SHP77 (cell line): ENCODE measurements around the gene FILIP1.

Experiments used
- DNase-seq, 2 experiments: peaks; one replicate each; lab custom pipeline; 2025; lab: John Stamatoyannopoulos, UW

FILIP1 gene

DNA sequence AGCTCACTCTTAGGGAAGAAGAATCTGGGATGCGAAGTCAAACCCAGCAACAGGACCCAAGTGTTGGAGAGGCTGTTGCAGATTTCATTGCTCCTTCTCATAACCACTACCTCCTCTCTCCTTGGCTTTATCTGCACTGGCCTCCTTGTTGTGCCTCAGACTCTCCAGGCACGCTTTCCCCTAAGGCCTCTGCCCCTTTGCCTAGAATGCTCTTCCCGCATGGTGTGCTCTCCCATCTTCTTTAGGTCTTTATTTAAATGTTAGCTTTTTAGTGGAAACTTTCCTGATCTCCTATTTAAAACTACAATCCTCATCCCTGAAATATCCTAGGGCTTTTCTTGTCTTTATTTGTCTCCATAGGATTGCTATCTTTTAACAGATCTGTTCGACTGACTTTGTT, 114.1 kb downstream of the FILIP1 start:
- DNase-seq, result no peak

DNA sequence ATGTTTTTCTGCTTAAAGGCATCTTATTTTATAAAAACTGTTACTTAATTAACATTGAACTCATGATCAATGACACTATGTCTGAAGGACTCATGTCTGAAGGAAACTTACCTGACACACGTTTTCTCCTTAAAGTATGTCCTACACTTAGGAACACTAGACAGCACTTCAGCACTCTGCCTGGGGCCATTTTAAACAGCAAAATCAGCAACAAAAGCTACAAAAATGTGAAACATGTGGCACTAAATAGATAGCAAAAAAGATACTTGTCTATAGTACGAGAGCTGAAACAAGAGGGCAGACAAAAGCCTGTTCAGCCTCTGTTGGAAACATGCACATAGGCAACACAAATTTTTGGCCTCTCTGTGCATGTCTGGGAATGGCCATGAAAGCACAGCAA, 115.5 kb downstream of the FILIP1 start:
- no peak for DNase-seq

DNA sequence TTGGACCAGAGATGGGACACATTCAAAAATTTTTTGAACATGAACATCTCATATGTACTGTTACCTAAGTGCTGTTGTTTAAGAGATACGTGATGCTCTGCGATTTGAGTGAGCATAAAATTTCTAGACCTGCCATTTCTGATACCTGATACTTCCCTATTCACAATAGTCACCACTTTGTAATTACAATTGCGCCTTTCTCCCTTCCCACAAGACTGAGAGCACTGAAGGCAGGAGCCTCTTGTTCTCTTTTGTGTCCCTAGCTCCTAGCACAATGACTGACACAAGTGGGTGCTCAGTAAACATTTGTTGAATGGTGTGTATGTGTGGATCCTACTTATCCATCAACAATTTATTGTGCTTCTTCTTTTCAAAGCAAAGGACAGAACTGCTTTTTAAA, 116.2 kb downstream of the FILIP1 start:
- no peak for DNase-seq

DNA sequence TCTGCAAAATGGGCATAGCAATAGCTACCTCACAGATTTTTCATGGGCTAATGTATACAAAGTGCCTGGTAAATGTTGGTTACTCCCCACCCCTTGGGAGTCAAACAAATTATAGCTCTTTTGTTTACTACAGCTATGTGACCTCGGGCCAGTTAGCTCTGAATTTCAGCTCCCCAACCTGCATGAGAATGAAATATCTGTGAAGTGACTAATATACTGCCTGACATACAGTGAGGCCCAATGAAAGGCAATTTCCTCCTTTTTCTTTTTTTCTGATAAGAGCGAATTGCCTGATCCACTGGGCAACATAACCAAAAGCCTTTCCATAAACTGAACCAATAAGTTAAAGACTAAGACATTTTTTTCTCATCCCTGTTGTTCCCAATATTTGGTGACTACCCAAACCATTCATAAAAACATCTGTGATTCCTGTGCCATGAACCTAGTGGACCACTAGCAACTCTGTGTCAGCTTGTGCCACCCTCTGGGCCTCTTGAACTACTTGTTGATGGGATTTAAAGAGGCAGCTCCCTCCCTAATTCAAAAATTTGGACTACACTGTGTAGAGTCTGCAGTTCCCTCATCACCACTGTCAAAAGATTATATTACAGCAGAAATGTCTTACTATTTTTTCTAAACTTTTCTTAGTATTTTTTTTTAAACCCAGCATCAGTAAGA, 117.1 kb downstream of the FILIP1 start:
- no peak for DNase-seq

DNA sequence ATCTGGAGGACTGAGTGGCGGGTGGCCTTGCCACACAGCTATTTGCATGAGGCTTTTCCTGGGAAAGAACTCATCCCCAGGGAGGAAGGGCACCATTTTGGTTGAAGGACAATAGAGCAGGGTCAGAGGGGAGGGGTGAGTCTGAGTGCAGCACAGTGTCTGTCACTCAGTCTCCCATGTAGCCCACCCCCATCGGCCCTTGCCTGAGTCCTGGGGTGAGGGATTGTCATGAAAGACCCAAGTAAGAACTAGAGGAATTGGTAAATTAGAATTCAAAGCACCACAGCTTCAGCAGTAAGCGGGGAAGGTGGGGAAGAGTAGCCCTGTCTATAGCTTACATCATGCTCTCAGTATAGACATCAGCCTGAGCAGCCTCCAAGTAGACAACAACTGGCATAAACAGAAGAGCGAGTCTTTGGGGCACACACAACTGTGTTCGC, 118.6 kb downstream of the FILIP1 start:
- DNase-seq, result no peak

DNA sequence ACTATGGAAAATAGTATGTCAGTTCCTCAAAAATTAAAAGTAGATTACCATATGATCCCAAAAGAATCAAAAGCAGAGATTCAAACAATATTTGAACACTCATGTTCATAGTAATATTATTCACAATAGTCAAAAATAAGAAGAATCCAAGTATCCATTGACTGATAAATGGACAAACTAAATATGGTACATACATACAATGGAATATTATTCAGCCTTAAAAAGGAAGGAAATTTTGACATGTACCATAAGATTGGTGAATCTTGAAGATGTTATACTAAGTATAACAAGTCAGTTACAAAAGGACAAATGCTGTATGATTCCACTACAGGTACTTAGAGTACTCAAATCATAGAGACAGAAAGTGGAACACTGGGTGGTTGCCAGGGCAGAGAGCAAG, 120.7 kb downstream of the FILIP1 start:
- DNase-seq, result no peak

DNA sequence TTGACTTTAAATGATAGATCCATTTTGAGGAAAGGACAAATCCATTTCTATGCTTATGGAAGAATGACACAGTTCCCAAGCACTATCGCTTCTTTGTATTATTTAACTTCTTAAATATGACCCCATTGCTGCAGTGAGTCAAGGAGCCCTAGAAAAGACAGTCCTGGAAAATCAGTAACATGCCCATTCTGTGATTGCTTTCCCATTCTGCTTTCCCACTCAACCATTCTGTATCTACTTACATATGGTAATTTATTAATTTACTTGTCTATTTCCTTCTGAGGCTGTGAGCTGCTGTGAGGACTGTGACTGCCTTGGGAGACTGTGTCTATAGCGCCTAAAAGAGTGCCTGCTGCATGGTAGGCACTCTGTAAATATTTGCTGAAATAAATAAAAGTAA, 123.6 kb downstream of the FILIP1 start:
- no peak for DNase-seq

DNA sequence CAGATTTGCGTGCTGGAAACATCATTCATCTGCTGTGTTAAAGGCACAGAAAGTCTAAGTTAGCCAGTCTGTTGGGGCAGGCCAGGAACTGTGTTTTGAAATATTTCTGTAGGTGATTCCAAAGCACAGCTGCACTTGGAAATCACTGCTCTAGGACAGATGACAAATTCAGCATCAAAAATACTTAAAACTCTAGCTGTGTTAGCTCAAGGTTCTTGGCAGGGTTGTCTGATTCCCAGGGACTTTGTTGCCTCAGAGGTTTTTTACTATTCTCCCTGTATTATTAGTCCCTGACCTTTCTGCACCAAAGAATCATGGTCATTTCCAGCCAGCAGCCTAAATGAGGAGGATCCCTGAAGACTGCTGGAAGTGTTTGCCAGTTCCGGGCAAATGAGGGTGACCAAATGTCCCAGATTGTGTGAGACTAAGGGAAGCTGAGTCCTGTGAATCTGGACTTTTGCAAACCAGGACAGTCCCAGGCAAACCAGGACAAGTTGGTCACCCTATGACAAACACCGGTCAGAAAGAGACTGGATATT, 124.7 kb downstream of the FILIP1 start:
- DNase-seq, result no peak

DNA sequence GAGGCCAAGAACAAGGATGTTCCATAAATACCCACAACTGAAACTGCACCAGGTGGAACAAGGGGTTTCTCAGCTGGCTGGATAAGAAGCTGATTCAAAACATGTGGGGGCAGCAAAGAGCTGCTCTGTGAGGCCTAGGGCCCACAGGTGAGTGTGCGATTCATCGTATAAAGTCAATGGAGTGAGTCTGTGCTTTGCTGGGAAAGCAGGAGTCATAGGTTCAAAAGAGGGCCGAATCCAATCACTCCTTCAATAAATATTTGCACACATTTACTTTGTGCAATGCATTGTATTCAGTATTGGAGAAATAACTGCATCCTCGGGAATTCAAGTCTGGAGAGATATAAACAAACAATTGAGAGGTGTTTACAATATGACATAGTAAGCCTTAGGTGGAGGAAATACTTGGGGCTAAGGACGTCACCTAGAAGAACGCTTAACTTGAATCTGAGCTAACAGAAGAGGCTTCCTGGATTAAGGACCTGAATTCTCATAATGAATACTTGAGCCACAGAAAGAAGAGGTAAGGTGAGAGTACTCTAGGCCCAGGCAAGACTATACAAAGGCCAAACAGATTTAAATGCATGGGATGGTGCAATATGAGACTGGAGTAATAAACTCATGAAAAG, 125.3 kb downstream of the FILIP1 start:
- peak; percentile 54 to 55 for DNase-seq

DNA sequence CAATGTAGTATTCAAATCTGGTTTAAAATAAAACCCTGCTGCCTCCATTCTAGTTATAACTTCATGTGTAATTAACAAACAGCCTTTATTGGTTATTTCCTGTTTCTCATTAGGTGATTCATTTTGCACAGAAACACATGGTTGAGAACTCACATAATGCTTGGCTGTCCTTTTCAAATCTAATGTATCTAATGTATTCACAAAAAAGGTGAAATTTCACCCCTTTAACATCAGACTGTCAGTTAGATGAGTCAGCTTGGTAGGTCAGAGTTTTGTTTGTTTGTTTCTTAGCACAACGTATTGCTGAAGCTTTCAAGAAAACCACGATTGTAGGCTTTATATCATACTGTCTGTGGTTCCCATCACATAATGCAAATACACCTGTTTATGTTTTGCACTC, 130.3 kb downstream of the FILIP1 start:
- no peak for DNase-seq

DNA sequence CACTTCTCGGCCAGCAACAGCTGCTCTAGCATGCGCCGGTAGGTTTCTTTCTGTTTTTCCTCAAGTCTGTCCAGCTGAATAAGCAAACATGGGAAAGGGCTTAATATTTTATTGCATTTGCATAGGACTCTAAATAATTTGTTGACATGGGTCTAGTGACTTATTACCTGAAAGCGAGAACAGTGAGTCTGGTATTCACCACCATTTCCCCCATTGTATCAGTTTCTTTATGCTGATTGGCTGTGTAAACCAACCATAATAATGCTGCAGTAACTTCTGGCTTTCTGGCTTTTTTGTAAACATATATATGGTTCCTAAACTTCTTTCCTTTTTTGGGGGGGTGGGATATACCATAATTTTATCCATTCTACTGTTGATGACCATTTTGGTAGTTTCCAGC, 140.0 kb downstream of the FILIP1 start:
- no peak for DNase-seq

DNA sequence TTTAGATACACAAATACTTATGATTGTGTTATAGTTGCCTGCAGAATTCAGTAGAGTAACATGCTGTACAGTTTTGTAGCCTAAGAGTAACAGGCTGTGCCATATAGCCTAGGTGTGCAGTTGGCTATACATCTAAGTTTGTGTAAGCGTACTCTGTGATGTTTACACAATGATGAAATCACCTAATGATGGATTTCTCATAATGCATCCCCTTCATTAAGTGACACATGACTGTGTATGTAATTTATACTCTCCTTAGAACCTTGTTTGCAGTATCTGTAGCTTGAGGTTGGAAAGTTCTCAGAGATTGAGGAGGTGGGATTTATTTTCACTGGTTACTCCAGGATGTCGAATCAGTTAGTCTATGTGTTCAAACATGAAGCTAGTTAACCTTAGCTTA, 142.0 kb downstream of the FILIP1 start:
- DNase-seq, result no peak

DNA sequence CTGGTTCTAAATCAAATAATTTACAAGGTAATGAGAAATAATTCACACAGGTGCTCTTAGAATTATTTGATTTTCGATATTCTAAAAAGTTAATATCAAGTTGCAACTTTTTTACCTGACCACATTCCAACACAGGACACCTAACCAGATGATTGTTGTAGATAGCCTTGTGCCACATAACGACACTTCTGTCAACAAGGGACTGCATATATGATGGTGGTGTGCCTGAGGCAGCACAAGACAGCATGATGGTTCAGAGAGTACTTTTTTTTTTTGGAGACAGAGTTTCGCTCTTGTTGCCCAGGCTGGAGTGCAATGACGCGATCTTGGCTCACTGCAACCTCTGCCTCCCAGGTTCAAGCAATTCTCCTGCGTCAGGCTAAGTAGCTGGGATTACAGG, 142.8 kb downstream of the FILIP1 start:
- no peak for DNase-seq

DNA sequence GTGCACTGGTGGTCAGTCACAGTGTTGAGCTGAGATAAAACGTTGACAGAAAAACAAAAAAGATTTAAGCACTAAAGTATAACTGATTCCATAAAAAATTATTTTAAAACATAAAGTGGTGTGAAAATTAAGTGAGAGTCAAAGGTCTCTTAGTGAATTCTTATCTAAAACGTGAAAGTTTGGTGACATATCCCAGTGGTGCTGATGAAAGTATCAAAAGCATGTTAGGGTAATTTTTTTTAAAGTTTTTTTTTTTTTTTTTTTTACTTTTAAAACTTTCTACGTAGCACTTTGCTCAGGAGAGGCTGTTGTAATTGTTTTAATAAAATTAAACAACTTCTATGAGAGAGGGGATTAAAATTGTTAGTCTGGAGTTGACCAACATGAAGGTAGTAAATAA, 143.4 kb downstream of the FILIP1 start:
- DNase-seq, result no peak

DNA sequence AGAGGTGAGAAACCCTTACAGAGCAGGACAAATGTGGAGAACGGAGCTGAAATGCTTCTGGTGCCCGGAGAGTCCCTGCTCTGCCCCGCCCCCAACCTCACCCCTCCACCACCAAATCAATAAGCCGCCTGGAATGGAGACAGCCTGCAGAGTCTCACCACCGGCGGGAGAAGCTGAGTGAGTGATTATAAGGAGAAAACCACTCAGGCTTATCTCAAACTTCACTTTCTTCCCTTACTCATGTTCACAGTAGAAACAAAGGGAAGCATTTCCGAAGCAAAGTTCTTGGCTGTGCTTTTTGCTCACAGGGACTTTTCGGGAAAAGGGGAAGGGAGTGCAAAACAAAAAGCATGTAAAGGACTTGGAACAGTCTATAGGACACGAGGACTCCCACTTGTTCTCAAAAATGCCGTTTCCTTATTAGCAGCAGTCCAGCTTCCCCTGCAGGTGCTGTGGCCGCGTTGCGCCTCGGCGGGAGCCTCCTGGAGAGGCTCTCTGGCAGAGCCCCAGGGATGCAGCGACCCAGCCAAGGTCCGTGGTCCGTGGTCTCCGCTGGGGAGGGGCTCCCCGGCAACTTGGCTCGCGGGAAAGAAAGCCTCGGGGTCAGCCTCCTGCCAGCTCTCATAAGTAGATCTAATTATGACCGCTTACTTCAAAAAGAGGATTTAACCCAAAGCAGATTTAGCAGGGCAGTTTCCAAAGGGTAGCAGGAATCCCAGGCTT, 144.2 kb downstream of the FILIP1 start:
- peak; percentile 22 to 25 for DNase-seq

DNA sequence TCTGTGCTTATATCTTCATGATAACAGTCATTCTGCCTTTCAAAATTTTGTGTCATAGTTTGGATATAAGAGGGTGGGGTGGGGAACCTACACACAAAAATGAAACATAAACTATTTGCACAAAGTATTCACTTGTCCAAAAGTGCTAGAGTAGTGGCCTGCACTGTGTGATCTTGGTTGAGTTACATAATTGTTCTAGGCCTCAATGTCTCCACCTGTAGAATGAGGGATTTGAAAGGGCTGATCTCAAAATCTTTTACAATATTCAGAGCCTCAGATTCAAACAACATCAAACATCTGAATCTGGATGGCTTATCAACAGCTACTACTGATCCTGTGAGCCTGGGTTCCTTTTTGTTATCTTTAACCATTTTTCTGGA, 144.7 kb downstream of the FILIP1 start:
- DNase-seq, result no peak

DNA sequence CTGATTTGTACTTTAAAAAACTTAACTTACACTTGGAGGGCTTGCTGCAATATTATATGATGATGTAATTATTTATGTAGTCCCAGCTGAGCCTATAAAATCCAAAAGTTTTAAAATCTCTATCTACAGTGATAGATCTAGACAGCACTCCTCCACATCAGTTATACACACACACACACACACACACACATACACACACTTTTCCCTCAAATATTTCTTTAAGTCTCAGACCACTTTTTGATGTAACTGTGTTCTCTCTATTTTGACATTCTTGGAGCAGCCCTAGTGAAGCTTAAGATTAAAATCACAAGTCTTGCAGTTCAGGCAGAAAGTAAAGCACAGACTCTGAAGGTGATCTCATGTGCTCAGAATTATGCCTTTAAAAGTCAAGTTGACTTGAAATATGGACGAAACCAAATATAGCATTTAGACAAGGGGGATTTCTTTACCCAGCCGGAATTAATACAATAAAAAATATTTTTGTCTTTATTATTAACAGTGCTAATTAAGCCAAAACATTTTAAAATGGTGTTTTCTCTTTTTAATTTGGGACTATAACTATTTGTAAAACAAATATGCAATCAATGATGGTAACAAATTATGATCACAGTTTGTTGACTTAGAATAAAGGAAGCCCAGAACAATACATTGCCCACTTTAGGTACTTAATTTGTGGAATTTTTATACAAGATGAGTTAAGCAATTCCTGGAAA, 145.5 kb downstream of the FILIP1 start:
- DNase-seq, result no peak

DNA sequence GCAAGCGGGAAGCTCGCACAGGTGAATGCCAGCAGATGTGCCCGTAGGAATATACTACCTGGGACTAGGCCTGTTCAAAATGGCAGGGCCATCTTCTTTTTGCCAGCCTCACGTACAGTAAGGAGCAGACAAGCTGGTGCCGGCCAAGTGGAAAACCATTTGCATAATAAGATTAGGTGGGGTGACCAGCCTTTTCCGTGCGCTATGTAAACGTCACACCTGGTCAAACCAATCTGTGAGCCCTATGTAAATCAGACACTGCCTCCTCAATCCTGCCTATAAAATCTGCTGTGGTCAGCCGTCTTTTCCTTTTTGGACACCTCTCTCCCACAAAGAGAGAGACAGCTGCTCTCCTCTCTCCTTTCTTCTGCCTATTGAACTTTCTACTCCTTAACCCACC, 148.2 kb downstream of the FILIP1 start:
- DNase-seq, result no peak

DNA sequence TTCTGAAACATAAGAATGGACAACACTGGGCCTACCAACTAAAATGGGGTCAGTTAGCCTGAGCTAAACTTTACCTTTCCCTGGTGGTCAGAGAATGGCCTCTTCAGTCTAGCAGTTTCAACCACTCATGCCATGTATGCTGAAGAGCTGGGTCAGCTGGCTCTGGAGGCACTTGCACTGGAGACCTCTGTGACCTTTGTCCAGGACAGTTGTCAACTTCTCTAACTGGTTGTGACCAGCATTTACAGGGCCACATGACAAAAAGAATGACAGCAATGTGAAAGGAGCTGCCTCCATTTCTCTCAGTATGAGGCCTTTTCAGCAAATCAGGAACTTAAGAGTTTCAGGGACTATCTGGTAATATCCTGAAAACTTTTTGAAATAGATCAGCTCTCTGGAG, 149.1 kb downstream of the FILIP1 start:
- no peak for DNase-seq

DNA sequence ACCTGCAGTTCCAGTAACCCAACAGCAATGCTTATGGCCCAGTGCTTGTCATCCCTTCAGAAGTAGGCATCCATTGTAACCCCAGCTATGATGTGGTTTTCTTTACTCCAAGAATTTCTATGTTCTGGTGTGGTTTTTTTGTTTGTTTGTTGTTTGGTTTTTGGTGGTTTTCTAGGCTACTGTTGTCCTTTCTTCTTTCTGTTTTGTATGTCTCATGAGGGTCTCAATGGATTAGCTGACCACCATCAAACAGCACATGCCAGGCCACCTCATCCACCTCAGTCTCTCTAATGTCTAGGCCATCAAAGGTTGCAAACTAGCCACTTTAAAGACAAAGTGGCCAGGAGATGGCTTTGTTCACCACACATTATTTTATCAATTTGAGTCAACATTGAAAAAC, 149.6 kb downstream of the FILIP1 start:
- DNase-seq, result no peak

DNA sequence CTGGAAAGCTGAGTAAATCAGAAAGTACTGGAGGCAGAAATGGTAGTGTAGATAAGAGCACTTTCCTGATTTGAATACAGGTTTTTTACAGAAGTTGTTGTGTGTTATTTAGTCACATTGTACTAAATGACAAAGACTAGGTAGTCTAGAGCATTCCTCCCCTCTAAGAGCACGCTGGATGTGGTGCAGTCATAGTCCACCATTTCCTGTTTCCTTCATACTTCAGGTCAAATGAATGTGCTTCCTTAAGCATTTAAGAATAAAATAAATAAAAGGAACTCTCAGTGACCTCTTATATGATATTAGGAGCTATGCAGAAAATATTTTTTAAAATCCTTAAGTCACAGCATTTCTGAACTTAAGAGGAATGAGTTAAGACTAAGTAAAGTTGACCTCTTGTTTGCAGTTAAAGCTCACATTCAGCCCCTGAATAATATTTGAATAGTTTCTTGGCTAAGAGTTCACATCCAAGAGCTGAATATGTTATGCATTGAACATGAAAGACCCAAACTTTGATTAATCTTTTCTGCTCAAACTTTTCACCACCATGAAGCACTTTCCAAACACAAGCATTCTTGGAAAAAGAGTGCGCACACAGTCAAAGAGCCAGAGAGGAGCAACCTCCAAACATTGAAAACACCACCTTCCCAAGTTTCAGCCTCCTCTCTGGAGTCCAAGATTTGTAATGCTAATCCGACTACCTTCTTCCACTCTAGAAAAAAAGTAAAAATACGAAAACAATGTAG, 155.6 kb downstream of the FILIP1 start:
- no peak for DNase-seq
